Right lobe of liver (tissue), 4 donors: ENCODE measurements around the gene NDUFS6.

Experiments
- POLR2A ChIP-seq: fragments of 450-650 bp; IDR thresholded peaks from one replicate; pipeline ENCODE4 v1.6.1; 2017; ENCODE audit warnings: antibody characterized with exemption, mild to moderate bottlenecking
- TF ChIP-seq, protein P1 (sequence below), 4 donors: fragments of 200-600 bp in 3 of 4; fragments of 450-650 bp in 1 of 4; IDR thresholded peaks; one replicate each; pipeline versions ENCODE4 v1.5.1 to v1.8.0; 2016 to 2022; ENCODE audit warnings: antibody characterized with exemption in 4 of 4, mild to moderate bottlenecking in 2 of 4
- donor health status: DM: no; HTN: no; CAD: no.
- donor health status: DM: no; HTN: no; CAD: no.
- donor health status: DM: no; HTN: yes; CAD: no.

DNA sequence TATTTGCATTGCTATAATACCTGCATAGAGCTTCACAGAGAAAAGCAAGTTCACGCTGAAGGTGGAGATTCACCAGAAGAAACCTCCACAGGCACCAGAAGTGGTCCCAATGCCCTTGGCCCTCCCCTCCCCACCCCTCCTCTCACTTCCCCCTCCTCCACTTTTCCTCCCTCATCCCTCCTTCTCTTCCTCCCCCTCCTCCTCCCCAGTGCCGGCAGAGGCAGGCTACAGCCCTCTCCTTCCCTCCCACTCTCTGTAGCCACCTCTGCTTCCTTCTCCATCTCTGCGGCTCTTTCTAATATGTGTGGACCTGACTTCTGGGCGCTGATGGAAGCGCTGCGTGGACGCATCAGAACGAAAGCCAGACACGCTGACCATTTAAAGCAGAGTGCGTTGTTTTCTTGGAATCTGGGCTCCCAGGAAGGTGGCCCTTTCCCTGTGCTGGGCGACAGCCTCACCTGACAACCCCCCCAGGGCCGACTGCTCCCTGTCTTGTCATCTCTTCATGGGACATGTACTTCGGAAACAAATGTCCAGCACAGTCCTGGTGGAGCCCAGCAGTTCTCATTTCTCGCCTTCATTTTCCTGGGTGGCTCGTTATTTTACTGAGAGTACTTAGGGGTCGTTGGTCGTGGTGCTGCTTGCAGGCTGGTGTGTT lies 29.5 kb downstream of the NDUFS6 start:
- TF ChIP-seq, protein P1, sequence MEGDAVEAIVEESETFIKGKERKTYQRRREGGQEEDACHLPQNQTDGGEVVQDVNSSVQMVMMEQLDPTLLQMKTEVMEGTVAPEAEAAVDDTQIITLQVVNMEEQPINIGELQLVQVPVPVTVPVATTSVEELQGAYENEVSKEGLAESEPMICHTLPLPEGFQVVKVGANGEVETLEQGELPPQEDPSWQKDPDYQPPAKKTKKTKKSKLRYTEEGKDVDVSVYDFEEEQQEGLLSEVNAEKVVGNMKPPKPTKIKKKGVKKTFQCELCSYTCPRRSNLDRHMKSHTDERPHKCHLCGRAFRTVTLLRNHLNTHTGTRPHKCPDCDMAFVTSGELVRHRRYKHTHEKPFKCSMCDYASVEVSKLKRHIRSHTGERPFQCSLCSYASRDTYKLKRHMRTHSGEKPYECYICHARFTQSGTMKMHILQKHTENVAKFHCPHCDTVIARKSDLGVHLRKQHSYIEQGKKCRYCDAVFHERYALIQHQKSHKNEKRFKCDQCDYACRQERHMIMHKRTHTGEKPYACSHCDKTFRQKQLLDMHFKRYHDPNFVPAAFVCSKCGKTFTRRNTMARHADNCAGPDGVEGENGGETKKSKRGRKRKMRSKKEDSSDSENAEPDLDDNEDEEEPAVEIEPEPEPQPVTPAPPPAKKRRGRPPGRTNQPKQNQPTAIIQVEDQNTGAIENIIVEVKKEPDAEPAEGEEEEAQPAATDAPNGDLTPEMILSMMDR (IDR thresholded peaks at IDR 0.05) = no peak
- TF ChIP-seq POLR2A = no peak
